ENCODE data around the gene KRTAP5-2. TPM values are rescaled to one million over a fixed set of nuclear protein-coding genes. Genes with fewer than 3 reads are reported as not detected.
"Not testable (repeated sequence)": the region's sequence is repeated elsewhere in the genome, so short reads cannot be mapped to it uniquely, and the experiment has no call there.

KRTAP5-2 gene
- total RNA-seq, 3 donors from 2014 or later = not detected

DNA sequence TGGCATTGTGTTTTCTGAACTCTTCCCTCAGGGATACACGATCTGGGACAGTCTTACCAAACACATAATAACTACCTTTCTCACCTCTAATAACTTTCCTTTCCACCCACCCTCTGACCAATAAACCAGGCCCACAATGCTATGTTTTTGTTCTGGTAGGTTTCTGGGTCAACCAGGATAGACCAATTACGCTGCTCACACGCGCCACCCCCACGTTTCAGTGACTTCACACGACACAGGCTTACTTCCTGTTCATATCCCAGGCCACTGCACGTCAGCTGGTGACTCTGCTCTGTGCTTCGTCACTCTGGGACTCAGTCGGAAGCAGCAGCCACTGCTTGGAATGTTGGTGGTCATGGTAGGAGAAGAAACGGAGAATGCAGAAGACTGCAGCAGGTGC lies 21.4 kb upstream of the KRTAP5-2 start:
- intact Hi-C loops (cut with DNase I; ENCODE audit: low total_unique reads) = no loop called here
- H3K4me1 ChIP-seq = no peaks in the 10 kb centered on the region
- no peaks in the 10 kb centered on the region for H3K9me3 ChIP-seq
- no peaks in the 10 kb centered on the region for H3K36me3 ChIP-seq
- H3K4me3 ChIP-seq = no peak overlapping the region
- TF ChIP-seq POLR2AphosphoS5 (IDR thresholded peaks at IDR 0.05) = no peak
- TF ChIP-seq, protein P1, sequence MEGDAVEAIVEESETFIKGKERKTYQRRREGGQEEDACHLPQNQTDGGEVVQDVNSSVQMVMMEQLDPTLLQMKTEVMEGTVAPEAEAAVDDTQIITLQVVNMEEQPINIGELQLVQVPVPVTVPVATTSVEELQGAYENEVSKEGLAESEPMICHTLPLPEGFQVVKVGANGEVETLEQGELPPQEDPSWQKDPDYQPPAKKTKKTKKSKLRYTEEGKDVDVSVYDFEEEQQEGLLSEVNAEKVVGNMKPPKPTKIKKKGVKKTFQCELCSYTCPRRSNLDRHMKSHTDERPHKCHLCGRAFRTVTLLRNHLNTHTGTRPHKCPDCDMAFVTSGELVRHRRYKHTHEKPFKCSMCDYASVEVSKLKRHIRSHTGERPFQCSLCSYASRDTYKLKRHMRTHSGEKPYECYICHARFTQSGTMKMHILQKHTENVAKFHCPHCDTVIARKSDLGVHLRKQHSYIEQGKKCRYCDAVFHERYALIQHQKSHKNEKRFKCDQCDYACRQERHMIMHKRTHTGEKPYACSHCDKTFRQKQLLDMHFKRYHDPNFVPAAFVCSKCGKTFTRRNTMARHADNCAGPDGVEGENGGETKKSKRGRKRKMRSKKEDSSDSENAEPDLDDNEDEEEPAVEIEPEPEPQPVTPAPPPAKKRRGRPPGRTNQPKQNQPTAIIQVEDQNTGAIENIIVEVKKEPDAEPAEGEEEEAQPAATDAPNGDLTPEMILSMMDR (IDR thresholded peaks at IDR 0.05) = no peak
- no peak for TF ChIP-seq POLR2A (IDR thresholded peaks at IDR 0.05)
- H3K27ac ChIP-seq = no peak overlapping the region
- DNase-seq (ENCODE audit: low spot score in 2 of 2) = peak in 1 of 2 donors; percentile 42
- H3K27me3 ChIP-seq = peaks cover 0 to 12% of the 10 kb centered on the region in 2 donors

DNA sequence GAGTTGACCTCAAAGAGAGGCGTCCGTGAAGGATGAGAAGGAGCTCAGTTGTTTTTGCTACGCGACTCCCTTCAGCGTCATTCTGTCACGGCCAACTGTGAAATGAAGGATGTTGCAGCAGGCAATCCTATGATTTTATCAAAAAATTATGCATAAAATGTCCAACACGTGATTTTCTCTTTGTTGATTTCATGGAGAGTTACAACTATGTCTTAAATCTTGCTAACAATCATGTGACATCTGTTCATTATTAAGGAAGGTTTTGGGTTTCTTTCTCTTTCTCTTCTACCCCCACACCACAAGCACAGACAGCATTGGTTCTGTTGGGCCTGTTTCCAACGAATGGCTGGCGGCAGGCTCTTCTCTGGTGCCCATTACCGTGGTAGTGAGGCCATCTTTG lies 20.1 kb upstream of the KRTAP5-2 start:
- no peaks in the 10 kb centered on the region for H3K36me3 ChIP-seq
- no peak overlapping the region for H3K27ac ChIP-seq
- no peak for DNase-seq (ENCODE audit: low spot score in 2 of 2)
- intact Hi-C loops (cut with DNase I; ENCODE audit: low total_unique reads) = no loop called here
- H3K4me3 ChIP-seq = no peak overlapping the region
- H3K9me3 ChIP-seq = no peaks in the 10 kb centered on the region
- no peak for TF ChIP-seq POLR2A (IDR thresholded peaks at IDR 0.05)
- no peak for TF ChIP-seq POLR2AphosphoS5 (IDR thresholded peaks at IDR 0.05)
- TF ChIP-seq, protein P1 (IDR thresholded peaks at IDR 0.05) = no peak
- no peaks in the 10 kb centered on the region for H3K4me1 ChIP-seq
- H3K27me3 ChIP-seq = peaks cover 0 to 12% of the 10 kb centered on the region in 2 donors

DNA sequence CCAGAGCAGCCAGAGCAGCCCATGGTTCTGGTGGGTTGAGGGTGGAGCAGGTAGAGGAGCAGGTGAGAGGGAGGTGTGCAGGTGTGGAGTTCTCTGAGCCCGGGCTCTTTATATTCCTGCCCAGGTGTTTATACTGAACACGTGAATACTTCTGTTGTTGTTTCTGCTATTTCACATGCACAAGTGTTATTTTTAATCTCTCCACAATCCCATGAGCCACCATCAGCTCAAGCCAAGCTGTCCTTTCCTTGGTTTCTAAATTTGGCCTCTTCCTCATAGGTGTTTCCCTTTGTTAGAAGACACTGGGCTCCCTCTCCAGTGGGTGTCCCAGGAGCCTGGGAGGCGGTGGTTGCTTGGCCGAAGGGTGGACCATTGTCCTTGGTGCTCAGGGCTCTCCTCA lies 10.3 kb upstream of the KRTAP5-2 start, which contains the start of gene KRTAP5-3:
Gene KRTAP5-3, minus strand, starts transcription at position 101 of the 400 bp plus-strand sequence. Its CDS starts 78 bp downstream, at position 23.
- intact Hi-C loops (cut with DNase I; ENCODE audit: low total_unique reads) = no loop called here
- Histone ChIP-seq H3K9me3 (no peaks in the 10 kb centered on the region), H3K4me3 (no peak within 1 kb of the TSS), H3K4me1 (no peaks in the 10 kb centered on the region), H3K27ac (no peak within 1 kb of the TSS), H3K27me3 (peaks cover 0 to 17% of the 10 kb centered on the region in 2 donors), H3K36me3 (no peaks in the 10 kb centered on the region)
- TF ChIP-seq, protein P1 (IDR thresholded peaks at IDR 0.05) = no peak
- no peak for TF ChIP-seq POLR2A (IDR thresholded peaks at IDR 0.05)
- TF ChIP-seq POLR2AphosphoS5 (IDR thresholded peaks at IDR 0.05) = no peak
- no peak for DNase-seq (ENCODE audit: low spot score in 2 of 2)

DNA sequence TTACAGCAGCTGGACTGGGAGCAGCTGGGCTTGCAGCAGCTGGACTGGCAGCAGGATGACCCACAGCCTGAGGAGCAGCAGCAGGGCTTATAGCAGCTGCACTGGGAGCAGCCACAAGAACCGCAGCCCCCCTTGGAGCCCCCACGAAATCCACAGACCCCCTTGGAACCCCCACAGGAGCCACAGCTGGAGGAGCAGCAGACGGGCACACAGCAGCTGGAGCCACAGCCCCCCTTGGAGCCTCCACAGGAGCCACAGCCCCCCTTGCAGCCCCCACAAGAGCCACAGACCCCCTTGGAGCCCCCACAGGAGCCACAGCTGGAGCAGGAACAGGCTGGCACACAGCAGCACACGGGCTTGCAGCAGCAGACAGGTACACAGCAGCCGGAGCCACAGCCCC lies 9.8 kb upstream of the KRTAP5-2 start:
- not testable (repeated sequence) for H3K36me3 ChIP-seq; H3K9me3 ChIP-seq; H3K27ac ChIP-seq; H3K4me1 ChIP-seq; DNase-seq (ENCODE audit: low spot score in 2 of 2); H3K4me3 ChIP-seq
- intact Hi-C loops (cut with DNase I; ENCODE audit: low total_unique reads) = loop anchor here (1.0 to 2.0 kb wide), 2 partner anchors 16 to 65 kb away; no protein-coding TSS in a partner anchor
- H3K27me3 ChIP-seq = peaks cover 0 to 17% of the 10 kb centered on the region in 2 donors

DNA sequence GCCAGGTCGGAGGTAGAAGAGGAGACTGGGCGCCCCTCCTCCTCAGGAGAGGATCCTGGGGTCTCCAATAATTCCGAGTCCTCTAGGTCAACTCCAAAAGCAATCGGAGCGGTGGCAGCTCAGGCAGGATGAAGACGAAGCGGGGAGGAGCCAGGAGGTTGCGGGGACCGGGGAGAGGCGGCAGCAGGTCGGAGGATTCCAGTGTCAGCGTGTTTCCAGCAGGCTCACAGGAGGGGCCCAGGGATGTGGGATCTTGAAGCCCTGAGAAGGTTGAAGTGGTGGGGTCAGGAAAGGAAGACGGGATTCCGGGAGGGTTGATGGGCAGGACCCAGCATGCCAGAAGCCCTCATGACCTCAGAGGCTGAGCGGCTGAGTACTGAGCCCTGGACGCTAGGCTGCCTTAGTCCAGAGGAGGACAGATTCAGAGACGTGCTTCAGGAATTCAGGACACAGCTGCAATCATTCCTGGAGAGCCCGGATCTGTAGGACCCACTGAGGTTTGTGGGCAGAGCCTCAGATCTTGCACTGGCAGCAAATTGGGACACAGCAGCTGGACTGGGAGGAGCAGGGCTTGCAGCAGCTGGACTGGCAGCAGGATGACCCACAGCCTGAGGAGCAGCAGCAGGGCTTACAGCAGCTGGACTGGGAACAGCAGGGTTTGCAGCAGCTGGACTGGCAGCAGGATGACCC lies 9.2 kb upstream of the KRTAP5-2 start:
- not testable (repeated sequence) for H3K4me1 ChIP-seq; H3K36me3 ChIP-seq; H3K27ac ChIP-seq; H3K9me3 ChIP-seq; H3K4me3 ChIP-seq; DNase-seq (ENCODE audit: low spot score in 2 of 2)
- intact Hi-C loops (cut with DNase I; ENCODE audit: low total_unique reads) = loop anchor here (1.0 to 2.0 kb wide), 2 partner anchors 15 to 66 kb away; no protein-coding TSS in a partner anchor
- H3K27me3 ChIP-seq = peaks cover 0 to 17% of the 10 kb centered on the region in 2 donors

DNA sequence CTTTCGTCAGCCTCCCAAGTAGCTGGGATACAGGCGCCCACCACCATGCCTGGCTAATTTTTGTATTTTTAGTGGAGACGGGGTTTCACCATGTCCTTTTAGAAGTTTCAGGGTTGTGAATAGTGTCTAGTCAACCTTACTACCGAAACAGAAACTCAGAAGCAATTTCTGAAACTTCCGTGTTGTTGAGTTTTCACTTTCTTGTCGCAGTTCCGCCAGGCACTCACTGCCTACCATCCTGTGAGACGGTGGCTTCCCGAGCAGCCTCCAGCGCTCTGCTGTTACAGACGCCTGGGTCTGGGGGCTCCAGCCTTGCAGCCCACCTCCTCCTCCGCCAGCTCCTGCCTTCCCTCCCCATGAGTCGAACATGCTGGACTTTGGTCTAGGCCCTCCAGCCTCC lies 7.8 kb upstream of the KRTAP5-2 start:
- intact Hi-C loops (cut with DNase I; ENCODE audit: low total_unique reads) = loop anchor here (2.0 kb wide), 1 partner anchor 67 kb away; no protein-coding TSS in a partner anchor
- peaks cover 0 to 17% of the 10 kb centered on the region in 2 donors for H3K27me3 ChIP-seq

More for the DNA sequence above, 7.8 kb upstream of the KRTAP5-2 start:
- not testable (repeated sequence) for H3K4me1 ChIP-seq; H3K4me3 ChIP-seq; H3K36me3 ChIP-seq; DNase-seq (ENCODE audit: low spot score in 2 of 2); H3K27ac ChIP-seq; H3K9me3 ChIP-seq

Data from breast epithelium (tissue), 4 donors.